ENCODE results near the gene HIRA.

HIRA gene

GRCh38 chr22:19393704-19394103 lies 37.8 kb downstream of the HIRA start:
- Histone ChIP-seq H3K4me1 (ENCODE audit: insufficient read depth, low read length) (no peaks in the 10 kb centered on the region), H3K36me3 (ENCODE audit: insufficient read depth, low read length) (peaks cover 86% of the 10 kb centered on the region), H3K4me3 (ENCODE audit: low read depth in 1 of 2, low read length in 2 of 2) (no peak overlapping the region), H3K9ac (ENCODE audit: low read length) (no peak overlapping the region), H3K27ac (ENCODE audit: low read depth, low read length) (no peak overlapping the region), H3K9me3 (ENCODE audit: low read length) (no peaks in the 10 kb centered on the region), H3K27me3 (ENCODE audit: control insufficient read depth in 1 of 2, insufficient read depth in 2 of 2, low read length in 2 of 2) (no peaks in the 10 kb centered on the region)

GRCh38 chr22:19387575-19387974 lies 44.0 kb downstream of the HIRA start:
- H3K27me3 ChIP-seq (ENCODE audit: control insufficient read depth in 1 of 2, insufficient read depth in 2 of 2, low read length in 2 of 2), result no peaks in the 10 kb centered on the region
- no peak overlapping the region for H3K27ac ChIP-seq (ENCODE audit: low read depth, low read length)
- no peak overlapping the region for H3K4me3 ChIP-seq (ENCODE audit: low read depth in 1 of 2, low read length in 2 of 2)
- H3K4me1 ChIP-seq (ENCODE audit: insufficient read depth, low read length), result no peaks in the 10 kb centered on the region
- peaks cover 91% of the 10 kb centered on the region for H3K36me3 ChIP-seq (ENCODE audit: insufficient read depth, low read length)
- H3K9ac ChIP-seq (ENCODE audit: low read length), result no peak overlapping the region
- H3K9me3 ChIP-seq (ENCODE audit: low read length), result no peaks in the 10 kb centered on the region

- Histone ChIP-seq H3K9ac (ENCODE audit: low read length) (no peak overlapping the region), H3K27me3 (ENCODE audit: control insufficient read depth in 1 of 2, insufficient read depth in 2 of 2, low read length in 2 of 2) (no peaks in the 10 kb centered on the region), H3K4me1 (ENCODE audit: insufficient read depth, low read length) (no peaks in the 10 kb centered on the region), H3K27ac (ENCODE audit: low read depth, low read length) (no peak overlapping the region), H3K36me3 (ENCODE audit: insufficient read depth, low read length) (peaks cover 91% of the 10 kb centered on the region), H3K4me3 (ENCODE audit: low read depth in 1 of 2, low read length in 2 of 2) (no peak overlapping the region), H3K9me3 (ENCODE audit: low read length) (no peaks in the 10 kb centered on the region)
Observed at GRCh38 chr22:19387038-19387437, 44.5 kb downstream of the HIRA start.

GRCh38 chr22:19386248-19386647 lies 45.3 kb downstream of the HIRA start:
- Histone ChIP-seq H3K9me3 (ENCODE audit: low read length) (no peaks in the 10 kb centered on the region), H3K36me3 (ENCODE audit: insufficient read depth, low read length) (peaks cover 91% of the 10 kb centered on the region), H3K4me1 (ENCODE audit: insufficient read depth, low read length) (no peaks in the 10 kb centered on the region), H3K27ac (ENCODE audit: low read depth, low read length) (no peak overlapping the region), H3K9ac (ENCODE audit: low read length) (no peak overlapping the region), H3K27me3 (ENCODE audit: control insufficient read depth in 1 of 2, insufficient read depth in 2 of 2, low read length in 2 of 2) (no peaks in the 10 kb centered on the region), H3K4me3 (ENCODE audit: low read depth in 1 of 2, low read length in 2 of 2) (no peak overlapping the region)

- Histone ChIP-seq H3K27me3 (ENCODE audit: control insufficient read depth in 1 of 2, insufficient read depth in 2 of 2, low read length in 2 of 2) (no peaks in the 10 kb centered on the region), H3K36me3 (ENCODE audit: insufficient read depth, low read length) (peaks cover 84% of the 10 kb centered on the region), H3K9me3 (ENCODE audit: low read length) (no peaks in the 10 kb centered on the region), H3K9ac (ENCODE audit: low read length) (no peak overlapping the region), H3K4me3 (ENCODE audit: low read depth in 1 of 2, low read length in 2 of 2) (no peak overlapping the region), H3K4me1 (ENCODE audit: insufficient read depth, low read length) (no peaks in the 10 kb centered on the region), H3K27ac (ENCODE audit: low read depth, low read length) (no peak overlapping the region)
Observed at GRCh38 chr22:19385221-19385906, 46.2 kb downstream of the HIRA start.

- no peak overlapping the region for H3K4me3 ChIP-seq (ENCODE audit: low read depth in 1 of 2, low read length in 2 of 2)
- H3K9me3 ChIP-seq (ENCODE audit: low read length), result no peaks in the 10 kb centered on the region
- no peaks in the 10 kb centered on the region for H3K27me3 ChIP-seq (ENCODE audit: control insufficient read depth in 1 of 2, insufficient read depth in 2 of 2, low read length in 2 of 2)
- peaks cover 69% of the 10 kb centered on the region for H3K36me3 ChIP-seq (ENCODE audit: insufficient read depth, low read length)
- H3K4me1 ChIP-seq (ENCODE audit: insufficient read depth, low read length), result no peaks in the 10 kb centered on the region
- H3K9ac ChIP-seq (ENCODE audit: low read length), result no peak overlapping the region
- no peak overlapping the region for H3K27ac ChIP-seq (ENCODE audit: low read depth, low read length)
Observed at GRCh38 chr22:19383292-19383691, 48.2 kb downstream of the HIRA start.

- Histone ChIP-seq H3K4me1 (ENCODE audit: insufficient read depth, low read length) (no peaks in the 10 kb centered on the region), H3K4me3 (ENCODE audit: low read depth in 1 of 2, low read length in 2 of 2) (no peak overlapping the region), H3K27ac (ENCODE audit: low read depth, low read length) (no peak overlapping the region), H3K36me3 (ENCODE audit: insufficient read depth, low read length) (peaks cover 70% of the 10 kb centered on the region), H3K27me3 (ENCODE audit: control insufficient read depth in 1 of 2, insufficient read depth in 2 of 2, low read length in 2 of 2) (no peaks in the 10 kb centered on the region), H3K9ac (ENCODE audit: low read length) (no peak overlapping the region), H3K9me3 (ENCODE audit: low read length) (no peaks in the 10 kb centered on the region)
Observed at GRCh38 chr22:19382240-19382639, 49.3 kb downstream of the HIRA start.

GRCh38 chr22:19378344-19378674 lies 53.2 kb downstream of the HIRA start:
- Histone ChIP-seq H3K27ac (ENCODE audit: low read depth, low read length) (no peak overlapping the region), H3K4me3 (ENCODE audit: low read depth in 1 of 2, low read length in 2 of 2) (no peak overlapping the region), H3K27me3 (ENCODE audit: control insufficient read depth in 1 of 2, insufficient read depth in 2 of 2, low read length in 2 of 2) (no peaks in the 10 kb centered on the region), H3K4me1 (ENCODE audit: insufficient read depth, low read length) (no peaks in the 10 kb centered on the region), H3K36me3 (ENCODE audit: insufficient read depth, low read length) (peaks cover 66% of the 10 kb centered on the region), H3K9ac (ENCODE audit: low read length) (no peak overlapping the region), H3K9me3 (ENCODE audit: low read length) (no peaks in the 10 kb centered on the region)

- Histone ChIP-seq H3K27ac (ENCODE audit: low read depth, low read length) (no peak overlapping the region), H3K36me3 (ENCODE audit: insufficient read depth, low read length) (peaks cover 66% of the 10 kb centered on the region), H3K27me3 (ENCODE audit: control insufficient read depth in 1 of 2, insufficient read depth in 2 of 2, low read length in 2 of 2) (no peaks in the 10 kb centered on the region)
Observed at GRCh38 chr22:19377565-19378343, 53.8 kb downstream of the HIRA start.

GRCh38 chr22:19376971-19377370 lies 54.6 kb downstream of the HIRA start:
- Histone ChIP-seq H3K4me1 (ENCODE audit: insufficient read depth, low read length) (no peaks in the 10 kb centered on the region), H3K36me3 (ENCODE audit: insufficient read depth, low read length) (peaks cover 59% of the 10 kb centered on the region), H3K4me3 (ENCODE audit: low read depth in 1 of 2, low read length in 2 of 2) (no peak overlapping the region), H3K27ac (ENCODE audit: low read depth, low read length) (no peak overlapping the region), H3K9ac (ENCODE audit: low read length) (no peak overlapping the region), H3K27me3 (ENCODE audit: control insufficient read depth in 1 of 2, insufficient read depth in 2 of 2, low read length in 2 of 2) (no peaks in the 10 kb centered on the region), H3K9me3 (ENCODE audit: low read length) (no peaks in the 10 kb centered on the region)

More at GRCh38 chr22:19377565-19378343, 53.8 kb downstream of the HIRA start:
- H3K9ac ChIP-seq (ENCODE audit: low read length), result no peak overlapping the region
- no peak overlapping the region for H3K4me3 ChIP-seq (ENCODE audit: low read depth in 1 of 2, low read length in 2 of 2)
- no peaks in the 10 kb centered on the region for H3K4me1 ChIP-seq (ENCODE audit: insufficient read depth, low read length)
- H3K9me3 ChIP-seq (ENCODE audit: low read length), result no peaks in the 10 kb centered on the region

- Histone ChIP-seq H3K4me3 (ENCODE audit: low read depth in 1 of 2, low read length in 2 of 2) (no peak overlapping the region), H3K9ac (ENCODE audit: low read length) (no peak overlapping the region), H3K27me3 (ENCODE audit: control insufficient read depth in 1 of 2, insufficient read depth in 2 of 2, low read length in 2 of 2) (no peaks in the 10 kb centered on the region), H3K4me1 (ENCODE audit: insufficient read depth, low read length) (no peaks in the 10 kb centered on the region), H3K9me3 (ENCODE audit: low read length) (no peaks in the 10 kb centered on the region), H3K36me3 (ENCODE audit: insufficient read depth, low read length) (peaks cover 55% of the 10 kb centered on the region), H3K27ac (ENCODE audit: low read depth, low read length) (no peak overlapping the region)
Observed at GRCh38 chr22:19376247-19376646, 55.3 kb downstream of the HIRA start.

- Histone ChIP-seq H3K9me3 (ENCODE audit: low read length) (no peaks in the 10 kb centered on the region), H3K36me3 (ENCODE audit: insufficient read depth, low read length) (peaks cover 60% of the 10 kb centered on the region), H3K4me3 (ENCODE audit: low read depth in 1 of 2, low read length in 2 of 2) (no peak overlapping the region), H3K27ac (ENCODE audit: low read depth, low read length) (no peak overlapping the region), H3K27me3 (ENCODE audit: control insufficient read depth in 1 of 2, insufficient read depth in 2 of 2, low read length in 2 of 2) (no peaks in the 10 kb centered on the region), H3K4me1 (ENCODE audit: insufficient read depth, low read length) (no peaks in the 10 kb centered on the region), H3K9ac (ENCODE audit: low read length) (no peak overlapping the region)
Observed at GRCh38 chr22:19375435-19375834, 56.1 kb downstream of the HIRA start.

All from muscle layer of colon (tissue), 2 donors.